GM18508 (cell line): ENCODE results near the gene CHORDC1.
"Not testable (repeated sequence)": the region's sequence is repeated elsewhere in the genome, so short reads cannot be mapped to it uniquely, and the experiment has no call there.

Experiments
- ATAC-seq: cut with Tn5 transposase; IDR thresholded peaks from one replicate; pipeline ENCODE4 v1.9.1; 2021; ENCODE audit warnings: moderate number of reproducible peaks; ENCODE audit not compliant: insufficient read depth, unreplicated experiment

CHORDC1 gene

DNA sequence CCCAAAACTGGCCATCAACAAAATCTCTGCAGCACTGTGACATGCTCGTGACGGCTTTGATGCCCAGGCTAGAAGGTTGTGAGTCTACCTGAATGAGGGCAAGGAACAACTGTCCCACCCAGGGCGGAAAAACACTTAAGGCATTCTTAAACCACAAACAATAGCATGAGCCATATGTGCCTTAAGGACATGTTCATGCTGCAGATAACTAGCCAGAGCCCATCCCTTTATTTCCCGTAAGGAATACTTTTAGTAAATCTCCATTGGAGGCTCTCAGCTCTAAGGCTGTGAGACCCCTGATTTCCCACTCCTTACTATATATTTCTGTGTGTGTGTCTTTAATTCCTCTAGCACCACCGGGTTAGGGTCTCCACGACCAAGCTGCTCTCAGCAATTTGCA is 3.4 kb downstream of the CHORDC1 start:
- no peak for ATAC-seq

DNA sequence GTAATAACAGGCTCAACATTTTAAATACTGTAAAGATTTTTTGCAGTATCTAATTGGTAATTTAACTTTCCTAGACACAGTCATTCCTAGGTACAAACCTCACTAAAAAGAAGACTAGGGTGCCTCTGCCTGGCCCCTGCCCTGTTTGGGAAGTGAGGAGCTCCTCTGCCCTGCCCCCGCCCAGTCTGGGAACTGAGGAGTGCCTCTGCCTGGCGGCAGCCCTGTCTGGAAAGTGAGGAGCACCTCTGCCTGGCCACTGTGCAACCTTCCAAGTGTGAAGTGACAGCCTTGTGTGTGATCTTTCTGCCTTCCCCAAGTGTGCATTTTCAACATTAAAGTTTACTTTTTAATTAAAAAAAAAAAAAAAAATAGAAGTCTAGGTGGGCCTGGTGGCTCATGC is 4.2 kb downstream of the CHORDC1 start:
- ATAC-seq, result no peak

DNA sequence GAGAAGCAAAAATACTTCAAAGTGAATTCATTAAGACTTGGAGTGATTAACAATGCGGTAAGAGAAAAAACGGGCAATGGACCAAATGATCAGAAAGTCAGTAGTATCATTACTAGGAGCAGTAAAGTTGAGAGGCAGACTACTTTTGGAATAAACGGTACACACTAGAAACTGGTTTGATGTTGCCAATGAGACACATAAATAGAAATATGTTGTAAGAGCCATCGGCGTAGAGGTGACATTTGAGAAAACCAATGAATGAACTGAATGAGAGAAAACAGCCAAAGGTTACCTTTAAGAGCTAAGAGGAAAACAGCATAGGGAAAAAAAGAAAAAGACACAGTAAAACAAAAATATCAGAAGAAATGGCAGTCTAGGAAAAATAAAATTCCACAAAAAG is 6.2 kb downstream of the CHORDC1 start:
- ATAC-seq, result no peak

DNA sequence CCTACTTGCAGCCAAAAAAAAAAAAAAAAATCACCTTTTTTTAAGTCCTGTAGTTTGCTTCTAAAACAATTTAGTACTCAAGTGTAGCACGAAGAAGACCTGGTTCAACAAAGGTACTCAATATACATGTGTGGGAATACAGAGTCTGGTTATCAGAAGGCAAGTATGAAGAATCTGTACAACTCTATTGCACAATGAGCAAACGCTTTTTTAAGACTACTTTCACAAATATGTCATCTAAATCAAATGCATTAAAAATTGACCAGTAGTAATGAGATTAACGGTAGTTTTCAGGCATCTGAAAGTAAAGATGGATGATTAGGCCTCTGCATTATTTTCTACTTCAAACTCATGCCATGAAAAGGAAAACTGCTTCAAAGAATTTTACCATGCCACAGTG is 9.5 kb downstream of the CHORDC1 start:
- no peak for ATAC-seq

DNA sequence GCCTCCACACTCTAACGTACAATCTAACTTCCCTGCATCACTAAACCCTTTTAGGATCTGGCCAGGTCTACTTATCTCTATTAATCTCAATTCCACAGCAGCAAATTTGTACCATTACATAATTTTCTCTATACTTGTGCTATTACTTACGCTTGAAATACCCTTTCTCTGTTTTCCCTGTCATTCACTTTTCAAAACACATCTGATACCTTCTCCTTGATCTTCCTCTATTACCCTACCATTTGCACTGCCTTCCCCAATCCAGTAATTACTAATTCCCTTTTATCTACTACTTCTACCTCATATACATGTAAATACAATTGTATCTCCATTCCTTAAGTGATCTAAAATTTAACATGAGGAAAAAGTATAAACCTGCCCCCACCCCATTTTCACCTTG is 14.0 kb downstream of the CHORDC1 start:
- no peak for ATAC-seq

DNA sequence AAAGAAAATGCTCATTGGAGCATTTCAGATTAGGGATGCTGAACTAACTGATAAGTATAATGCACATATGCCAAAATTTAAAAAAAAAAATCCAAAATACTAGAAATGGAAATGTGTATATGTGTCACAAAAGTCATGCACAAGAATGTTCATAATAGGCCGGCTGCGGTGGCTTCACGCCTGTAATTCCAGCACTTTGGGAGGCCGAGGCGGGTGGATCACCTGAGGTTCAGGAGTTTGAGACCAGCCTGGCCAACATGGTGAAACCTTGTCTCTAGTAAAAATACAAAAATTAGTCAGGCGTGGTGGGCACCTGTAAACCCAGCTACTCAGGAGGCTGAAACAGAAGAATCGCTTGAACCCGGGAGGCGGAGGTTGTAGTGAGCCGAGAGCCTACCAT is 14.9 kb downstream of the CHORDC1 start:
- not testable (repeated sequence) for ATAC-seq

DNA sequence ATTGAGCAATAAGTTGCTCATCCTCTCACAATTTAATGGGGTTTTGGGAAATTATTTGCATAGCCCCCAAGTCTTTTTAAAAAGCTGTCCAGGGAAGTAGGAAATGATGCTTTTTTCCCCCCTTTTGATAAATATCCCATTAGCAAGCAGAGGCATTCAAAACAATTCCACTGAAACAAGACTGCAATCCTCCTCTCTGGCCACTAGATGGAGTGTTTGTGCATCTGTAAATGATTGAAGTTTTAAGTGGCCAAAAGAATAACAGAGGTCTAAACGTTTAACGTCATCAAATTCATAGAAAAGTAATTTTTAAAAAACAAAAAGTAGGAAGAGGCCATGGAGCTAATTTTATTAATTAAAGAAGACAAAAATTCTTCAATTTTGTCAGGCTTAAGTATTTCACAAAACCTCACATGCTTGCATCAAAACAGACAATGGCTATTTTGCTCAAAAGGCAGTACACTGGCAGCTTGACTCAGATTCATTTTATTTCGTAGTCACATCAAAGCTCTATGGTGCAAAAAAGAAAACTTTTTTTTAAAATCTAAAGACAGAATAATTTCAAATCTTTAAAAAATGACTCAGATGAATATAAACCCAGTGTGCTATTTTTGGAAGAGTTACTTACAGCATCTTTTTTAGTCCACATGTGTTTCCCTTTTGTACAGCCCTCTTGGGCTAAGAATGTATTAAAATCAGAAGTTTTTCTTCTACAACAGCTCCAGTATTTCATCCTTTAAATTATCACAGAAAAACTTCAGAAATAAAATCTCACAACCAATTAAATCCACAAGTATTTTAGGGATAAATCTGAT is 17.8 kb downstream of the CHORDC1 start:
- no peak for ATAC-seq

DNA sequence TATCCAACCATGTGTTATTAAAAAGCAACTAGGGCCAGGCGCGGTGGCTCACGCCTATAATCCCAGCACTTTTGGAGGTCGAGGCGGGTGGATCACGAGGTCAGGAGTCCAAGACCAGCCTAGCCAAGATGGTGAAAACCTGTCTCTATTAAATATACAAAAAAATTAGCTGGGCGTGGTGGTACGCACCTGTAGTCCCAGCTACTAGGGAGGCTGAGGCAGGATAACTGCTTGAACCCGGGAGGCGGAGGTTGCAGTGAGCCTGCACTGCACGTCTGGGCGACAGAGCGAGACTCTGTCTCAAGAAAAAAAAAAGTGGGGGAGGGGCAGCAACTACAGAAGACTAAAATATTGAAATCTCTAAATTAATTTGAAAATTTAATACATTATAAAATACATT is 18.4 kb downstream of the CHORDC1 start:
- no peak for ATAC-seq

DNA sequence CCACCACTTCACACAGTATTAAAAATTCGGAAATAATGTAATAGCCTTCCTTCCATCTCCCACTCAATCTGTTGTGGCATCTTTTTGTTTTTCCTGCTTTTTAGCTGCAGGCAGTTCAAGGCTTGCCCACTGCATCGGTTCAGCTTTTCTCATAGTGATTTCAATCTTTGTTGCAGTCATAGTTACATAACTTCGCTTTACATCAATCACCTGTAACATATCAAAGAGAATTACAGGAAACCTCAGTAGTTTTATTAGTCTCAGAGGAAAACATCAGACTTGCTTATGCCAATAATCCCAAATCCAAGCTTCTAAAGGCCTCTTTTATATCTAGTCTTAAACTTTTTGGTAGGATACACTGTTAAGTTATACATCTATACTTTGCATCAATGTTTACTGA is 20.5 kb downstream of the CHORDC1 start:
- no peak for ATAC-seq

DNA sequence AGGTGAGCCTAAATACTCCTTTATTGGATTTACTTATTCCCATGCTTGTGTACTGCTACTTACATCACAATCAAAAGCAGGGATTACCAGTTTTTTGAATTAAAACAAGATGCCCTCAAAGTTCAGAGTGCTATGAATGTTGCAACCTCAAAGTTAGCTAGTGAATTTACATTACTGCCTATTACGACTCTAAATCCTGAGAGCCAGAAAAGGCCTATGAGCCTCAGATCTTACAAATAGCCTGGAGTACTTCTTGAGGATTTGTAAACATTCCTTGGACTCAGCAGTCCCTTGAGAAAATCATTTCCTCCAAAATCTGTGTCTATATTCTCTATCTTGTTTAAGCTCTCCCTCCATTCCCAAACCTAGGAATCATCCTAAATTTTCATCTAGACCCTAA is 25.5 kb downstream of the CHORDC1 start:
- no peak for ATAC-seq

DNA sequence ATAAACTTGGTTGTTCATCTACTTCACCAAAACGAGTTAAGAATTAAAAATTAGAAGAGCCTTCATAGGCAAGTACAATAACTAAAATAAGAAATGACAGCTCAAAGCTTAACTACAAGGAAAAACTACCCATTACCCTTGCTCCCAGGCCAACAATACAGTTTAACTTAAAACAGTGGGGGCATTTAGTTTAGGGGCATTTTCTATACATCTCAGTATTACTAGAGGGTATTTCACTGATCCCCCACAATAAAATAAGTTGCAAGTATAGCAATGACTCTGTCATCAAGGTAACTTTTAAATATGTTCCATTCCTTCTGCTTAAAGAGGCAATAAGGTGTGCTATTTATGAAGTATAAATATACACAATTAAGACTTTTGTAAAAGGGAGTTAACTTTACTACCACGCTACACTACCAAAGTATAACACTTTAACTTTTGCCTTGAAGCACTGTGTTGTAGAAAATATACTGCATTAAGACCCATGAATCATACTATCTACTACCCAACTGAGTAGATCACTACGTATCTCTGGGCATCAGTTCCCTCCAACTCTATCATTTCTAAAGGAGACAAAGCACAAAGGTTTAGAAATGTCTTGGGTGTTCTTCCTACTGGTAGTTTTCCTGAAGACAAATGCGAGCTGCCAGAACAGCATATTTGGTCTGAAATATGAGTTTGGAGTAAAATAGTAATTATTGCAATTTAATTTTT is 29.8 kb downstream of the CHORDC1 start:
- no peak for ATAC-seq

DNA sequence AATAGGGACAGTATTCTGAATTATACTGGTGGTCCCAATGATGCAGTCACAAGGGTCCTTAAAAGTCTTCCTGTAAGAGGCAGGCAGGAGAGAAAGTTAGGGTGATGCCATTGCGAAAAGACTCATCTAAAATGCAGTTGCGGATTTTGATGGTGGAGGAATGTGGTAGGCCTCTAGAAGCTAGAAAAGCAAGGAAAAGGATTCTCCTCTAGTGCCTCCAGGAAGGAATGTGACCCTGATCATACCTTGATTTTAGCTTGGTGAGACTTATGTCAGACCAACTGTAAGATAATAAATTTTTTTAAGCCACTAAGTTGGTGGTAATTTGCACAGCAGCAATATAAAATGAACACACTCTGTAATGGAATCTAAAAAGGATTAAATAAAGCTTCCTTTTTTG is 33.8 kb downstream of the CHORDC1 start:
- ATAC-seq, result no peak

DNA sequence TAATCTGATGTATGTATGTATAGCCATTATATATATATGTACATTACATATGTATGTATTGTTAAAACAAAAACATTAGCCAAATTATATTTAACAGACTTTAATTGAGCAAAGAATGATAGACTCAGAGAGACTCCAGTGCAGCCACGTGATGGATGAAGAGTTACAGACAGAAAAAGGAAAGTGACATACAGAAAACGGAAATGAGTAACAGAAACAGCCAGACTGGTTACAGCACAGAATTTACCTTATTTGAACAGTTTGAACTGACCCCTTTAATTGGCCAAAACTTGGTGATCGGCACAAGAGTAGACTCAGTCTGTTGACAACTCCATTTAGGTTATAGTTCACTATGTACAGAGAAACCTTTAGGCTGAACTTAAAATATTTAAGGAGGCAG is 35.0 kb downstream of the CHORDC1 start:
- no peak for ATAC-seq

DNA sequence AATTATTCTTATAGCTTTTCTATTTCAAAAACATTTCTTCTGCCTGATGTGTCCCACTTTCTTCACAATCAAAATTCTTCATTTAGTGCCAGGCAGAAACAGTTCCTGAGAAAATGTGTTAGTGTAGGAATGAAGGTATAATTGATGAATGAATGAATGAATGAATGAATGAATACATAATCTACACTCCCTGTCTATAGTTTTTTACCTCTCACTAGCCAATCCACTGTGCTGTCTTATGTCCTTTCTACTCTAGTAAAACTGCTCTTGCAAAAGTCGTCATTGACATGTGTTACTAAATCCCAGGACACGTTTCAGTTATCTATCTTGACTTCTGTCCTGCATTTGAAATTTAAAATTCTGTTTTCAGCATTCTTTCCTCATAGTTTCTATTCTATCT is 42.9 kb downstream of the CHORDC1 start:
- ATAC-seq, result no peak

DNA sequence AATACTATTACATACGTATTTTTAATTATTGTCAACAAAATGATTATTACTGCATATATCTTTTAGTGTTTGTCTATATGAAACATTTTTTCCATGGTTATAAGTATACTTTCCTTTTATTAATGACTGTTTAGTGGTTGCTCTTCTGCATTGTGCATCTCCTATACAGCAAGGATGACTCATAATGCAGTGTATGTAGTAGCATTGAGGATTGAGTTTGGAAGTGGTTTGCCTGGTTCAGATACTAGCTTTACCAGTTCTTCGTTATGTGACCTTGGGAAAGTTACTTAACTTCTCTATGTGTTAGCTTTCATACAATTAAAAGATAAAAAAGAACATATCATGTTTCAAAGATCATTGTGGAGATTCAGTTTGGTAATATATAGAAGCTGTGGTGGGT is 44.1 kb downstream of the CHORDC1 start:
- ATAC-seq, result no peak

DNA sequence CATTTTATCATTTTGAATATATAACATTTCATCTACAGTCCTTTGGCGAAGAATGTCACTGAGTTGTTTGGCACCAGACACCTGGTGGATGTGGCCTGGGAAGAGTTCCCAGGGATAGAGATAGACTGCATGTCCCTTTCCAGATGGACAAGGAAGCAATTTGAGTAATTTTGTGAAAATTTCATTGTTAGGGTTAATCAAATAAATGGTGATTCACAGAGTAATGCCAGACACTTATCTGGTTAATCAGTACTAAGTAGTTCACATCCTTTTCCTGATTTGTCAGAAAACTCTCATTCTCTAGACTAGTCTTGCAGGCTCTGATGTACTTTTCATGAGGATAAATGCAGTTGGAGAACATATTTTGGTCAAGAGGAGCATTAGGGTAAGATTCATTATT is 46.8 kb downstream of the CHORDC1 start:
- ATAC-seq, result no peak

DNA sequence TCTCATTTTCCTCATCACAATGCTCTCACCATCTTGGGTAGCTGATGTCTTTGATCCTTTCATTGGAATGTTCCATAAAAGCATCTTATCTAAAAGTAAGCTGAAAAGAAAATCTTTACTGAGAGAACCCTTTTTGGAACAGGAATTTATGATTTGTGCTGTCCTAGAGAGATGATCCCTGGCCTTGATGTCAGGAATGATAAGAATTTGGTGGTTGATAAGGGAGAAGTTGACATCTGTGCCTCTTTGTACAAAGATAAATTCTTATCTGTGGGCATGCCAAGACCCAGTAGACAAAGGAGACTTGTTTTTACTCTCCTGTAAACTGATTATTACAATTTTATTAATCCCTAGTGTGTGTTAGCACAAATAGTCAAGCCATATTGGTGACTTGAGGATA is 51.5 kb downstream of the CHORDC1 start:
- no peak for ATAC-seq

DNA sequence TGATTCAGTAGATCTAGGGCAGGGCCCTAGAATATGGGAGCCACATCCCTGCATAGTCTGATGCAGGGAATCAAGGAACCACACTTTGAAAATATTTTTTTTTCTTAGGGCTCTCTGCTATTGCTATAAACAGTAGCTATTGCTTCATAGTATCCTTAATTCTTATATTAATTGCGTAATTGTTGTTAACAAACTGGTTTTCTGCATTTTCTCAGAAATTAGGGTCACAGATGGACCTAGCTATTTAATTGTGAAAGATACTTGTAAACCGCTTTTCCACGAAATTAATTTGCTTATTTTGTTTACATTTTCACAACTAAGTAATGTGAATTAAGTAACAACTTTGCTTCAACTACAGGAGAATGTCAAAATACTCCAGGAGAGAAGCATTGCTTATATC is 54.3 kb downstream of the CHORDC1 start:
- no peak for ATAC-seq

DNA sequence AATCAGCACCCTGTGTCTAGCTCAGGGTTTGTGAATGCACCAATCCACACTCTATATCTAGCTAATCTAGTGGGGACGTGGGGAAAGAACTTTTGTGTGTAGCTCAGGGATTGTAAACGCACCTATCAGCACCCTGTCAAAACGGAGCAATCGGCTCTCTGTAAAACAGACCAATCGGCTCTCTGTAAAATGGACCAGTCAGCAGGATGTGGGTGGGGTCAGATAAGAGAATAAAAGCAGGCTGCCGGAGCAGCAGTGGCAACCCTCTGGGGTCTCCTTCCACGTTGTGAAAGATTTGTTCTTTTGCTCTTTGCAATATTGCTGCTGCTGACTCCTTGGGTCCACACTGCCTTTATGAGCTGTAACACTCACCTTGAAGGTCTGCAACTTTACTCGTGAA is 55.1 kb downstream of the CHORDC1 start:
- ATAC-seq, result not testable (repeated sequence)

DNA sequence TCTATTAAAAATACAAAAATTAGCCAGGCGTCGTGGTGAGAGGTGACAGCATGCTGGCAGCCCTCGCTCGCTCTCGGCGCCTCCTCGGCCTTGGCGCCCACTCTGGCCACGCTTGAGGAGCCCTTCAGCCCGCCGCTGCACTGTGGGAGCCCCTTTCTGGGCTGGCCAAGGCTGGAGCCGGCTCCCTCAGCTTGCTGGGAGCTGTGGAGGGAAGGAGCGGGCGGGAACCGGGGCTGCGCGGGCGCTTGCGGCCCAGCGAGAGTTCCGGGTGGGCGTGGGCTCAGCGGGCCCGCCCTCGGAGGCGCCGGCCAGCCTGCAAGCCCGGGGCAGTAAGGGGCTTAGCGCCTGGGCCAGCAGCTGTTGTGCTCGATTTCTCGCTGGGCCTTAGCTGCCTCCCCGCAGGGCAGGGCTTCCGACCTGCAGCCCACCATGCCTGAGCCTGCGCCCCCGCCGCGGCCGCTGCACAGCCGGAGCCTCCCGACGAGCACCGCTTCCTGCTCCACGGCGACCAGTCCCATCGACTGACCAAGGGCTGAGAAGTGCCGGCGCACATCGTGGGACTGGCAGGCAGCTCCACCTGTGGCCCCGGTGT is 55.8 kb downstream of the CHORDC1 start:
- not testable (repeated sequence) for ATAC-seq
